Body of pancreas (tissue), 4 donors: ENCODE measurements around the gene EFCAB5. TPM values are rescaled to one million over a fixed set of nuclear protein-coding genes. Genes with fewer than 3 reads are reported as not detected.

Source experiments
- ATAC-seq: fragments of 150-250 bp; one replicate; pipeline ENCODE4 v1.9.1; 2016
- DNase-seq, 4 donors: peaks; one replicate each; pipeline ENCODE4 v3.0.0-alpha.2; 2019
- H3K27ac ChIP-seq, 4 donors: fragments of 200-600 bp; sonication (generic); 1 replicate in 3 of 4; 2 replicates in 1 of 4; pipeline versions ENCODE4 v1.5.1 to v1.6.1; 2016 to 2019; ENCODE audit warnings: mild to moderate bottlenecking in 1 of 4, mixed read lengths in 1 of 4, moderate library complexity in 1 of 4
- H3K27me3 ChIP-seq, 2 donors: fragments of 200-600 bp; sonication (generic); one replicate each; pipeline ENCODE4 v1.6.0; 2016; ENCODE audit warnings: mild to moderate bottlenecking in 1 of 2
- H3K36me3 ChIP-seq, 2 donors: fragments of 200-600 bp; sonication (generic); replicated peaks in 1 of 2; 2 replicates each; pipeline ENCODE4 v1.5.1; 2016; ENCODE audit warnings: low read depth in 2 of 2; ENCODE audit not compliant: insufficient read depth in 1 of 2
- H3K4me1 ChIP-seq: fragments of 200-600 bp; sonication (generic); one replicate; pipeline ENCODE4 v1.6.0; 2016
- H3K4me3 ChIP-seq, 2 donors: fragments of 200-600 bp; sonication (generic); 1 replicate in 1 of 2; 2 replicates in 1 of 2; pipeline ENCODE4 v1.5.1; 2016 to 2019
- H3K9me3 ChIP-seq, 3 donors: fragments of 200-600 bp; sonication (generic); 1 replicate in 2 of 3; 2 replicates in 1 of 3; pipeline ENCODE4 v1.5.1; 2016
- CTCF ChIP-seq, 7 experiments: fragments of 450-650 bp in 4 of 7; fragments of 200-600 bp in 3 of 7; sonication (generic) in 3 of 7; IDR thresholded peaks; one replicate each; pipeline ENCODE4 v1.5.1; 2016 to 2019; ENCODE audit warnings: antibody characterized with exemption in 7 of 7
- POLR2A ChIP-seq, 3 donors: fragments of 450-650 bp; IDR thresholded peaks; one replicate each; pipeline ENCODE4 v1.6.1; 2016; ENCODE audit warnings: antibody characterized with exemption in 3 of 3, mild to moderate bottlenecking in 2 of 3
- WGBS, 2 donors: methylation state at CpG; one replicate each; pipeline ENCODE4 v1.1.5; 2017; 5-methylcytosine and 5-hydroxymethylcytosine counted together
- intact Hi-C: fragments of 100-400 bp; cut with DNase I; formaldehyde crosslinking; loops from one replicate; pipeline ENCODE4 v1.15.1; 2023
- total RNA-seq, 2 donors: library from RNA; depleted of rRNA; stranded (reverse); fragments of >200 nt; gene quantifications; one replicate each; pipeline ENCODE4 v1.1.0, GENCODE V29; 2016

EFCAB5 gene
- total RNA-seq, 2 donors from 2014 or later: under 0.01 TPM; not detected in 1

- ATAC-seq: no peak
- TF ChIP-seq POLR2A (IDR thresholded peaks at IDR 0.05) (no peak), CTCF (IDR thresholded peaks at IDR 0.05) (no peak)
- intact Hi-C loops: no loop called here
Observed at GRCh38 chr17:30092886-30093285, 151.5 kb downstream of the EFCAB5 start.

DNA sequence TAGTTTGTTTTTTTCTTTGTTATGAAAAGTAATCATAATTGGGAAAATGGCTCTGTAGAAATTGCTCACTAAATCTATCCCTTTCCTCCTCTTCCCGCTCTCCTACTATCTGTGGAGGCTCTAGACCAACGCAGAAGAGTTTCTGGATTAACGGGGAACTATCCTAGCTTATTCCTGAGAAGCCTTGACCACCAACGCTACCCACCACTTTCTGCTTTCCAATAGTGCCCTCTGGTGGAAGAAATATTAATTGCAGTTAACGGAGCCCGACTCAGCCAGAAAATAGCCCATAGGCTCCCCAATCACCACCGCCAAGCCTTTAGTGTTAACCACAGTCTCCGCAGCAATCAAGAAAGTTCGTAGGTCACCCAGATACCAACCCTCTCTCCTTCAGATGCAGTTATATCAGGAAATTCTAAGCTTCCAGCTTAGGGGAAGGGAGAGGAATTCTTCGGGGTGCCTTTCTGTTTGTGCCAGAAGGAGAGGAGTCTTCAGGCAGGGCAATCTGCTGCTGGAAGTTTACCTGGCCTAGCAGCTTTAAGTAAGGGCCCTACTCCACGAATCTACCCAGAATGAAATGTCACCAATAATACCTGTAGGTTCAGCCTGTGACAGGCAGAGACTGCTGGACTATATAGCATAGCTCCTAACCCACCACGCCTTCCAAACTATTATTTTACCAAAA is 152.2 kb downstream of the EFCAB5 start:
- 11 to 16% methylated on average over 12 of the region's 12 CpGs for WGBS, 2 donors
- ATAC-seq (peak; percentile 53), DNase-seq (peak; percentile 37 to 53 (median 42))
- Histone ChIP-seq H3K27ac (no peak overlapping the region), H3K36me3 (no peaks in the 10 kb centered on the region), H3K4me1 (peaks cover 6% of the 10 kb centered on the region), H3K9me3 (no peaks in the 10 kb centered on the region), H3K27me3 (no peaks in the 10 kb centered on the region), H3K4me3 (no peak overlapping the region)
- no peak for TF ChIP-seq POLR2A (IDR thresholded peaks at IDR 0.05)
- TF ChIP-seq CTCF (IDR thresholded peaks at IDR 0.05): peak; percentile 74 to 93 (median 80)
- intact Hi-C loops: no loop called here

More at GRCh38 chr17:30092886-30093285, 151.5 kb downstream of the EFCAB5 start:
- peaks cover 6% of the 10 kb centered on the region for H3K4me1 ChIP-seq
- H3K4me3 ChIP-seq: no peak overlapping the region
- no peak for DNase-seq
- no peaks in the 10 kb centered on the region for H3K36me3 ChIP-seq
- no peak overlapping the region for H3K27ac ChIP-seq
- no peaks in the 10 kb centered on the region for H3K27me3 ChIP-seq
- H3K9me3 ChIP-seq: no peaks in the 10 kb centered on the region

DNA sequence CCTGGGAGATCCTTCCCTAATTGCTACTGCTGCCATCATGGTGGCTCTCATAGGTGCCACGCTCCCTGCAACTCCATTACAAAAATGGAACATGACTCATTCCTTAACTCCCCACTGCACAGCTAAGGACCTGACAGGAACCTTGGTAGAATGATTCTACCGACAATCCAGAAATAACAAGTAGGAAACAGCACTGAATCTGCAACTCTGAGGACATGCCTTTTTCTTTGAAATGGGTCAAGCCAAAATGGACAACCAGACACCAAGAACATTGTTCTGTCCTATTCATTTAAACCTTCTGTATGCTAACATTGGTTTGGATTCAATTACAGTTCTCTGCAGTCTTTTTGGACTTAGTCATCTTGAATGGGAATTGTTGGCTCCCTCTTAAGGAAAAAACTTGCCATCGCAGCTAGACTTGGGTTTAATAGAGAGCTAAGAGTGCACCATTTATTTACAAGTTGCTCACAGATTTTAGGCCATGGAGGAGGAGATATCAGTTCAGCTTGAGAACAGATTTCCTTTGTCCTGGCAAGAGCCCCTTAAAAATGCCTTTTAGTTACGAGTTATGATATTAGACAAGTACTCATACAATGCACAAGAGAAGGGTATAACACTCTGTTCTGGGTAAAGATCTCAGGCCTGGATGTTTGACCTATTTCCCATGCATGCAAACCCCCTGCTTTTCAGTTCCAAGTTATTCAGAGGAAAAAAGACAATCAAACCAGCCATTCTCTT is 154.2 kb downstream of the EFCAB5 start:
- intact Hi-C loops: no loop called here
- DNase-seq (peak in 1 of 4 donors; percentile 23), ATAC-seq (no peak)
- Histone ChIP-seq H3K27me3 (no peaks in the 10 kb centered on the region), H3K27ac (no peak overlapping the region), H3K36me3 (no peaks in the 10 kb centered on the region), H3K4me1 (peaks cover 6% of the 10 kb centered on the region), H3K9me3 (no peaks in the 10 kb centered on the region), H3K4me3 (no peak overlapping the region)
- 46 to 56% methylated on average over 4 of the region's 4 CpGs for WGBS, 2 donors
- TF ChIP-seq POLR2A (IDR thresholded peaks at IDR 0.05) (no peak), CTCF (IDR thresholded peaks at IDR 0.05) (peak in 6 of 7 experiments; percentile 15 to 38 (median 30))

DNA sequence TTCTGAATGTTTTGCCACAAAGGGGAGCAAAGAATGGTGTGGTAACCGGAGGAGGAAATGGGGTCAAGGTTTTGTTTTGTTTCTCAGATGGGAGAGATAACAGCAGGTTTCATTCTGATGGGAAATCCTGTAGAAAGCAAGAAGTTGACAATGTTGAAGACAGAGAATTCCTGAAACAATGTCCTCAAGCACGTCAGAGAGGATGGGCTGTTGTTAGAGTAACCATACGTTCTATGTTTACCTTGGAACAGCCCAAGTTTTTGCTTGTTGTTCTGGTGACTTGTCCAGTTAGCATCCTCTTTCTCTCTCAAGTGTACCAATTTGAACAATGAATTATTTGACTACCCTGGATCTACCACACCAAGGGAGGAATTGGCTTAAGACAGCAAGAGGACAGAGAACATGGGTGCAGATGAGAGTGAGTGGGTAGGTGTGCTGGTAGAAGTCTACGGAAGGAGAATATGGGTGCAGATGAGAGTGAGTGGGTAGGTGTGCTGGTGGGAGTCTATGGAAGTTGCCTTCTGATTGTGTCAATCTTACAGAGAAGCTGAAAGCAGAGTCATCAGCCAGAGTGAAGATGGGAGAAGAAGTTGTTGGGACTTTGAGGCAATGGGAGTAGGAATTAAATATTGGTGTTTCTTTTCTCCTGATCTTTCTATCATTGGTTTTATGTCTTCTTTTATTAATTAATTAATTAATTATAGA is 160.4 kb downstream of the EFCAB5 start:
- no peak overlapping the region for H3K27ac ChIP-seq
- TF ChIP-seq CTCF (IDR thresholded peaks at IDR 0.05): no peak
- no peak for TF ChIP-seq POLR2A (IDR thresholded peaks at IDR 0.05)
- WGBS, 2 donors: 34 to 48% methylated on average over 4 of the region's 4 CpGs
- no peaks in the 10 kb centered on the region for H3K27me3 ChIP-seq
- H3K36me3 ChIP-seq: no peaks in the 10 kb centered on the region
- H3K4me3 ChIP-seq: no peak overlapping the region
- ATAC-seq: no peak
- intact Hi-C loops: loop anchor here (10.0 kb wide), 1 partner anchor 233 kb away; the partner anchor contains the start of gene TMIGD1
- no peaks in the 10 kb centered on the region for H3K4me1 ChIP-seq
- no peaks in the 10 kb centered on the region for H3K9me3 ChIP-seq
- DNase-seq: no peak
